Naive thymus-derived CD8-positive, alpha-beta T cell (primary cell): ENCODE results near the gene ZBTB9. TPM values are rescaled to one million over a fixed set of nuclear protein-coding genes. Genes with fewer than 3 reads are reported as not detected.
A peak's percentile ranks its signal among the peaks of the same experiment; 100 is the strongest.

Source experiments
- ATAC-seq, 2 donors: fragments of 150-1000 bp; cut with Tn5 transposase in 1 of 2; sonication (Bioruptor Pico), chemical (Tn5 transposase) in 1 of 2; 1 replicate in 1 of 2; 2 replicates in 1 of 2; pipeline ENCODE4 v1.10.0; 2021; ENCODE audit warnings: mild to moderate bottlenecking in 2 of 2, moderate library complexity in 2 of 2
- POLR2A ChIA-PET: fragments of 350-600 bp; sonication (Branson Sonifier 250); formaldehyde crosslinking; loops from one replicate; lab custom pipeline; 2021; ENCODE audit warnings: antibody characterized with exemption; lab: Charles Lee
- DNase-seq, 10 donors: peaks; one replicate each; pipeline versions ENCODE4 v3.0.0 to v3.0.0-alpha.2; 2020 to 2022
- H3K27ac Mint-ChIP-seq, 10 donors: one replicate each; pipeline ENCODE4 v1.8.0; 2020 to 2022; ENCODE audit warnings: mild to moderate bottlenecking in 10 of 10, mixed read lengths in 10 of 10, moderate library complexity in 4 of 10, inconsistent platforms in 1 of 10
- H3K27me3 Mint-ChIP-seq, 5 donors: one replicate each; pipeline ENCODE4 v1.8.0; 2021 to 2022; ENCODE audit warnings: mixed read lengths in 5 of 5
- H3K36me3 Mint-ChIP-seq, 3 donors: one replicate each; pipeline ENCODE4 v1.8.0; 2020 to 2022; ENCODE audit warnings: mixed read lengths in 3 of 3, mild to moderate bottlenecking in 2 of 3, inconsistent platforms in 1 of 3
- H3K4me1 Mint-ChIP-seq, 4 donors: one replicate each; pipeline ENCODE4 v1.8.0; 2021 to 2022; ENCODE audit warnings: mixed read lengths in 4 of 4
- H3K4me3 Mint-ChIP-seq, 10 donors: one replicate each; pipeline ENCODE4 v1.8.0; 2020 to 2022; ENCODE audit warnings: mild to moderate bottlenecking in 10 of 10, mixed read lengths in 10 of 10, moderate library complexity in 6 of 10, inconsistent platforms in 1 of 10
- H3K9me3 Mint-ChIP-seq, 9 donors: one replicate each; pipeline ENCODE4 v1.8.0; 2020 to 2022; ENCODE audit warnings: mixed read lengths in 9 of 9, mild to moderate bottlenecking in 3 of 9, inconsistent platforms in 1 of 9, moderate library complexity in 1 of 9
- polyA plus RNA-seq, 3 donors: library from polyadenylated mRNA; unstranded; fragments of 300-500 nt; fragmentation: Illumina TruSeq; gene quantifications; one replicate each; pipeline ENCODE4 v1.2.3, GENCODE V29; 2021
- total RNA-seq, 8 experiments: library from RNA in 2 of 8; stranded (reverse) in 2 of 8; gene quantifications; one replicate each; pipeline ENCODE4 v1.2.3 and lab custom pipeline; 2021 to 2026

The ZBTB9 gene
- total and polyA plus RNA-seq, 5 experiments from 2014 or later, result 3.7 to 11.9 (median 10.4) TPM

- H3K27ac Mint-ChIP-seq, result peak overlapping the region; percentile 82 to 99 (median 92)
- peaks cover 37 to 85% (median 70%) of the 10 kb centered on the region in 4 donors for H3K4me1 Mint-ChIP-seq
- peaks cover 0 to 48% (median 10%) of the 10 kb centered on the region in 3 donors for H3K36me3 Mint-ChIP-seq
- no peaks in the 10 kb centered on the region for H3K27me3 Mint-ChIP-seq
- POLR2A ChIA-PET, result interaction anchor here (0.6 to 5.2 kb wide), 5 partner anchors 12 to 157 kb away, joined by 3 to 49 read pairs (median 4); no protein-coding TSS in a partner anchor
- ATAC-seq (no peak), DNase-seq (peak in 1 of 10 donors; percentile 58)
- no peaks in the 10 kb centered on the region for H3K9me3 Mint-ChIP-seq
- H3K4me3 Mint-ChIP-seq, result peak overlapping the region; percentile 44 to 91 (median 88)
These were observed 40.9 kb upstream of the ZBTB9 start for GRCh38 chr6:33413241-33414120.

- peak overlapping the region in 9 of 10 donors; percentile 37 to 99 (median 89) for H3K27ac Mint-ChIP-seq
- H3K36me3 Mint-ChIP-seq, result peaks cover 0 to 48% (median 10%) of the 10 kb centered on the region in 3 donors
- ATAC-seq (no peak), DNase-seq (peak in 1 of 10 donors; percentile 63)
- peaks cover 43 to 90% (median 76%) of the 10 kb centered on the region in 4 donors for H3K4me1 Mint-ChIP-seq
- no peaks in the 10 kb centered on the region for H3K27me3 Mint-ChIP-seq
- no peaks in the 10 kb centered on the region for H3K9me3 Mint-ChIP-seq
- peak overlapping the region in 6 of 10 donors; percentile 15 to 91 (median 44) for H3K4me3 Mint-ChIP-seq
- POLR2A ChIA-PET, result interaction anchor here (0.6 to 1.8 kb wide), 3 partner anchors 12 to 156 kb away, joined by 3 to 5 read pairs (median 3); no protein-coding TSS in a partner anchor
These were observed 39.6 kb upstream of the ZBTB9 start for GRCh38 chr6:33414592-33415271.

GRCh38 chr6:33415831-33416230 lies 38.5 kb upstream of the ZBTB9 start:
- peak overlapping the region; percentile 47 to 100 (median 88) for H3K27ac Mint-ChIP-seq
- H3K27me3 Mint-ChIP-seq, result no peaks in the 10 kb centered on the region
- no peaks in the 10 kb centered on the region for H3K9me3 Mint-ChIP-seq
- no peak for DNase-seq
- POLR2A ChIA-PET, result interaction anchor here (0.7 to 3.7 kb wide), 4 partner anchors 10 to 164 kb away, joined by 3 to 20 read pairs (median 10); partner anchors contain the start of gene BAK1
- H3K36me3 Mint-ChIP-seq, result peaks cover 0 to 48% (median 10%) of the 10 kb centered on the region in 3 donors
- no peak for ATAC-seq
- H3K4me1 Mint-ChIP-seq, result peaks cover 46 to 94% (median 79%) of the 10 kb centered on the region in 4 donors
- H3K4me3 Mint-ChIP-seq, result peak overlapping the region in 9 of 10 donors; percentile 37 to 91 (median 74)

GRCh38 chr6:33416386-33417127 lies 37.8 kb upstream of the ZBTB9 start:
- Mint-ChIP-seq H3K27ac (peak overlapping the region; percentile 92 to 100 (median 99)), H3K9me3 (no peaks in the 10 kb centered on the region), H3K36me3 (peaks cover 0 to 45% (median 8%) of the 10 kb centered on the region in 3 donors), H3K27me3 (no peaks in the 10 kb centered on the region), H3K4me3 (peak overlapping the region; percentile 90 to 95 (median 92)), H3K4me1 (peaks cover 51 to 96% (median 82%) of the 10 kb centered on the region in 4 donors)
- POLR2A ChIA-PET, result interaction anchor here (0.9 to 3.7 kb wide), 9 partner anchors 8 to 145 kb away, joined by 3 to 58 read pairs (median 16); partner anchors contain the start of genes RPS18, VPS52 and ZBTB9
- no peak for ATAC-seq
- DNase-seq, result no peak

- H3K27me3 Mint-ChIP-seq, result no peaks in the 10 kb centered on the region
- H3K4me1 Mint-ChIP-seq, result peaks cover 54 to 94% (median 82%) of the 10 kb centered on the region in 4 donors
- DNase-seq, result peak in 1 of 10 donors; percentile 37
- H3K4me3 Mint-ChIP-seq, result peak overlapping the region; percentile 90 to 95 (median 92)
- peak in 1 of 2 donors; percentile 13 for ATAC-seq
- H3K9me3 Mint-ChIP-seq, result no peaks in the 10 kb centered on the region
- POLR2A ChIA-PET, result interaction anchor here (0.9 to 3.7 kb wide), 15 partner anchors 8 to 446 kb away, joined by 3 to 58 read pairs (median 12); partner anchors contain the start of genes RGL2, RPS18, TAPBP and VPS52
- peak overlapping the region; percentile 92 to 100 (median 99) for H3K27ac Mint-ChIP-seq
- peaks cover 0 to 43% (median 8%) of the 10 kb centered on the region in 3 donors for H3K36me3 Mint-ChIP-seq
These were observed 37.1 kb upstream of the ZBTB9 start for GRCh38 chr6:33417128-33417902.

GRCh38 chr6:33417903-33418689 lies 36.3 kb upstream of the ZBTB9 start, which contains the start of gene CUTA:
CUTA (minus strand) TSS chr6:33418107; CDS start chr6:33418000, 107 bp downstream.
- Mint-ChIP-seq H3K27ac (peak within 1 kb of the TSS; percentile 98 to 100 (median 99)), H3K36me3 (peaks cover 0 to 35% (median 6%) of the 10 kb centered on the region in 3 donors), H3K9me3 (no peaks in the 10 kb centered on the region), H3K4me1 (peaks cover 49 to 94% (median 80%) of the 10 kb centered on the region in 4 donors), H3K27me3 (no peaks in the 10 kb centered on the region), H3K4me3 (peak within 1 kb of the TSS; percentile 90 to 95 (median 92))
- DNase-seq, result peak; percentile 93 to 100 (median 99)
- POLR2A ChIA-PET, result interaction anchor here (0.6 to 3.7 kb wide), 19 partner anchors 8 to 446 kb away, joined by 3 to 58 read pairs (median 8); partner anchors contain the start of genes B3GALT4, PFDN6, RGL2 and RPS18
- ATAC-seq, result peak; percentile 90

- Mint-ChIP-seq H3K4me1 (peaks cover 48 to 94% (median 78%) of the 10 kb centered on the region in 4 donors), H3K4me3 (peak overlapping the region; percentile 90 to 95 (median 92)), H3K27me3 (no peaks in the 10 kb centered on the region), H3K36me3 (peaks cover 0 to 28% (median 6%) of the 10 kb centered on the region in 3 donors), H3K9me3 (no peaks in the 10 kb centered on the region), H3K27ac (peak overlapping the region; percentile 98 to 100 (median 99))
- POLR2A ChIA-PET, result interaction anchor here (0.6 to 3.7 kb wide), 19 partner anchors 7 to 447 kb away, joined by 3 to 58 read pairs (median 8); partner anchors contain the start of genes B3GALT4, PFDN6, RGL2 and RPS18
- ATAC-seq, result no peak
- DNase-seq, result peak in 2 of 10 donors; percentile 53
These were observed 35.6 kb upstream of the ZBTB9 start for GRCh38 chr6:33418690-33419291.

GRCh38 chr6:33419580-33420490 lies 34.5 kb upstream of the ZBTB9 start, which contains the start of gene SYNGAP1:
SYNGAP1 (plus strand) TSS chr6:33420065; CDS start chr6:33420265, 200 bp downstream.
- DNase-seq (peak in 1 of 10 donors; percentile 43), ATAC-seq (no peak)
- POLR2A ChIA-PET, result interaction anchor here (0.7 to 3.7 kb wide), 11 partner anchors 10 to 448 kb away, joined by 3 to 58 read pairs (median 12); partner anchors contain the start of genes PFDN6, RGL2, RPS18 and TAPBP
- Mint-ChIP-seq H3K36me3 (peaks cover 0 to 18% (median 0%) of the 10 kb centered on the region in 3 donors), H3K27ac (peak within 1 kb of the TSS; percentile 98 to 100 (median 99)), H3K27me3 (no peaks in the 10 kb centered on the region), H3K4me1 (peaks cover 53 to 94% (median 79%) of the 10 kb centered on the region in 4 donors), H3K9me3 (no peaks in the 10 kb centered on the region), H3K4me3 (peak within 1 kb of the TSS; percentile 90 to 95 (median 92))
